HG02973 (cell line): ENCODE measurements around the gene TICRR.

ENCODE experiments used
- ATAC-seq: cut with Tn5 transposase; IDR thresholded peaks from one replicate; pipeline ENCODE4 v1.9.1; 2021; ENCODE audit warnings: moderate library complexity; ENCODE audit not compliant: unreplicated experiment

The TICRR gene

GRCh38 chr15:89672221-89673164 lies 97.2 kb downstream of the TICRR start:
- ATAC-seq: no peak

DNA sequence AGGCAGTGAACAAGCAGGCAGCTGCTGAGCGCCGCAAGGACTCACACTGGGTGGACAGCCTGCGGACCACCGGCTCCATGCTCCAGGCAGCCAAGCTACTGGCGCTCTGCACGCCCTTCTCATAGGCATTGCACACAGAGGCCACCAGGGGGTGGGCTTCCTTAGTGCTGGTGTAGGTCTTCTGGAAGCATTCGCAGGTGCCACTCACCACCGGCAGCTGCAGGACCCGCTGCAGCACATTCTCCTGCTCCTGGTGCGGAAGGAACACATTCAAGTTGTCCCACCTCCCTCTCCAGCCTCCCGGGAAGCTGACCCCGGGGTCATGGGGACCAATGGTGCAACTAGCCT lies 97.9 kb downstream of the TICRR start:
- no peak for ATAC-seq

GRCh38 chr15:89674526-89674925 lies 99.3 kb downstream of the TICRR start:
- ATAC-seq: no peak

GRCh38 chr15:89675606-89676005 lies 100.3 kb downstream of the TICRR start:
- no peak for ATAC-seq

- no peak for ATAC-seq
Measured at GRCh38 chr15:89677381-89677780, 102.1 kb downstream of the TICRR start.
